Stimulated activated CD8-positive, alpha-beta memory T cell treated with anti-CD3 and anti-CD28 coated beads, Interleukin-12 subunit alpha, Interleukin-12 subunit beta, amount 100 ng/mL, for 24 hours (primary cell): Measurements from ENCODE around the gene INTS14.

ENCODE experiments used
- DNase-seq: peaks from one replicate; pipeline ENCODE4 v3.0.0-alpha.2; 2020; ENCODE audit errors: extremely low read depth

INTS14 gene

DNA sequence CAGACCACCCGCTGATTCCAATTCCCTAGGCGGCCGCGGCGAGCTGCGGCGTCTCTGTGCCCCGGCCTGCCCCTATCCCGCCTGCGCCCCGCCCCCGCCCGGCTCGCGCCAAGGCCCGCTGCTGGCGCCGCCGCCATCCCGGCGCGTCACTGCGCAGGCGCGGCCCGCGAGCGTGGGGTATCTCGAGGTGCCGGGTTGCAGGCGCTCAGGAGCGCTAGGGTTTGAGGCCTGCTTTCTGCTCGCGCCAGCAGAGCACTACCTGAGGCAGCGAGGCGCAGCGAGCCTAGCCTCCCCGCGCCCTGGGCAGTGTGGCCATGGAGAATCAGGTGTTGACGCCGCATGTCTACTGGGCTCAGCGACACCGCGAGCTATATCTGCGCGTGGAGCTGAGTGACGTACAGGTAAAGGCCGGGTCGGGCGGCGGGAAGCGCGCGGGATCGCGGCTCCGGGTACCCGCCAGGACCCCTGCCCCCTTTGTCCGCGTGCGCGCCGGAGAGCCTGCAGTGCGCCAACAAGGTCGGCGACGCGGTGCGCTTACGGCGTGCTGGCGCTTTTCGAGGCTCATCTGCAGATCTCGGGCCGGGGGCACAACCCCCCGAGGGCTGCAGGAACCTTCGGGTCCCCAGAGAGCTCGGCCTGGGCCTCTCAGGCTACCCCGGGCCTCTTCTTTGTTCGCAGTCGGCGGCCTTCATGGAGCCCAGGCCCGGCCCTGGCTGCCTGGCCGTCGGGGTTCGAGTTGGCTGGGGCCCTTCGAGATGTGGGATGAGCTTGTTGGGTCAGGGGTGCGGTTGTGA is 80.4 kb downstream of the INTS14 start, which contains the start of gene HACD3:
Gene HACD3, plus strand, starts transcription at position 146 of the 794 bp plus-strand sequence. Its CDS starts 169 bp downstream, at position 315.
- peak; percentile 82 for DNase-seq

DNA sequence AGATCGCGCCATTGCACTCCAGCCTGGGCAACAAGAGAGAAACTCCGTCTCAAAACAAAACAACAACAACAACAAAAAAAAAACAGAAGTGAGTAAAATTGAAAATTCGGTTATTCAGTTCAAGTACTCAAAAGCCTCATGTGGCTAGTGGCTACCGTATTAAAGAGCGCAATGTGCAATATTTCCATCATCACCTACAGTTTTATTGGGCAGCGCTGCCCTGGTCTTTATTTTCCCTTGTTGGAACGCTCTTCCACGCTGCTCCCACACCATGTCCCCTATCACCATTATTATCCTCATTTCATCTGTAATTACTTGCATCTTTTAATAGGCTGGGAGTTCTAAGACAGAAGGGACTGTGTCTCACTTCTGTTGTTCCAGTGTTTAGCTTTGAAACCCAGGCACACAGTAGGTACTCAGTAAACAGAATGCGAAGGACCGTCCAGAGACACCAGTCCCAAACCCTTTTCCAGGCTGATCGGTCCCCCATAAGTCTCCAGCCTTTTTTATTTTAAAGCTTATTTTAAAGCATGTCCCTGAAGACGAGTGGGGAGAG is 81.1 kb downstream of the INTS14 start:
- no peak for DNase-seq
